GM23248 (cell line): ENCODE measurements around the gene RFX8. TPM values are rescaled to one million over a fixed set of nuclear protein-coding genes. Genes with fewer than 3 reads are reported as not detected.
A peak's percentile ranks its signal among the peaks of the same experiment; 100 is the strongest.
"Not testable (repeated sequence)": the region's sequence is repeated elsewhere in the genome, so short reads cannot be mapped to it uniquely, and the experiment has no call there.

ENCODE experiments used
- DNase-seq: peaks from one replicate; pipeline ENCODE4 v3.0.0-alpha.2; 2015
- H2AFZ ChIP-seq: fragments of 200-600 bp; sonication (generic); 2 replicates; pipeline ENCODE4 v1.6.1; 2016; ENCODE audit warnings: antibody characterized with exemption
- H3F3A ChIP-seq: fragments of 200-600 bp; sonication (generic); 2 replicates; pipeline ENCODE4 v1.6.1; 2016; ENCODE audit warnings: mild to moderate bottlenecking, antibody characterized with exemption, mixed run types; ENCODE audit not compliant: insufficient read depth
- H3K27ac ChIP-seq: fragments of 200-600 bp; sonication (generic); 2 replicates; pipeline ENCODE4 v1.5.1; 2016; ENCODE audit warnings: mild to moderate bottlenecking
- H3K27me3 ChIP-seq: fragments of 200-600 bp; sonication (generic); replicated peaks from 2 replicates; pipeline ENCODE4 v1.6.1; 2016; ENCODE audit warnings: mild to moderate bottlenecking; ENCODE audit not compliant: insufficient read depth
- H3K36me3 ChIP-seq: fragments of 200-600 bp; sonication (generic); 2 replicates; pipeline ENCODE4 v1.6.1; 2016; ENCODE audit warnings: low read depth, mild to moderate bottlenecking
- H3K4me1 ChIP-seq: fragments of 200-600 bp; sonication (generic); 2 replicates; pipeline ENCODE4 v1.6.1; 2016; ENCODE audit warnings: mild to moderate bottlenecking; ENCODE audit not compliant: insufficient read depth
- H3K4me2 ChIP-seq: fragments of 200-600 bp; sonication (generic); one replicate; pipeline ENCODE4 v1.6.1; 2016; ENCODE audit warnings: mild to moderate bottlenecking; ENCODE audit not compliant: unreplicated experiment
- H3K4me3 ChIP-seq: fragments of 200-600 bp; sonication (generic); 2 replicates; pipeline ENCODE4 v1.5.1; 2016; ENCODE audit warnings: mild to moderate bottlenecking
- H3K79me2 ChIP-seq: fragments of 200-600 bp; sonication (generic); 2 replicates; pipeline ENCODE4 v1.6.1; 2016; ENCODE audit warnings: mild to moderate bottlenecking; ENCODE audit not compliant: insufficient read depth
- H3K9ac ChIP-seq: fragments of 200-600 bp; sonication (generic); 2 replicates; pipeline ENCODE4 v1.6.1; 2016; ENCODE audit warnings: mild to moderate bottlenecking
- H3K9me2 ChIP-seq: fragments of 200-600 bp; sonication (generic); 2 replicates; pipeline ENCODE4 v1.6.1; 2016; ENCODE audit warnings: mixed run types, mild to moderate bottlenecking, moderate library complexity; ENCODE audit not compliant: insufficient read depth
- H3K9me3 ChIP-seq: fragments of 200-600 bp; sonication (generic); one replicate; pipeline ENCODE4 v1.6.1; 2017; ENCODE audit warnings: low read depth
- H4K20me1 ChIP-seq: fragments of 200-600 bp; sonication (generic); 2 replicates; pipeline ENCODE4 v1.6.0; 2016; ENCODE audit not compliant: insufficient read depth
- EZH2 ChIP-seq: fragments of 200-600 bp; sonication (generic); IDR thresholded peaks from 2 replicates; pipeline ENCODE4 v1.6.1; 2018; ENCODE audit warnings: antibody characterized with exemption, mild to moderate bottlenecking; ENCODE audit not compliant: insufficient read depth, poor library complexity, severe bottlenecking
- EZH2phosphoT487 ChIP-seq: fragments of 200-600 bp; sonication (generic); IDR thresholded peaks from 2 replicates; pipeline ENCODE4 v1.6.1; 2018; ENCODE audit warnings: antibody characterized with exemption, moderate library complexity, mild to moderate bottlenecking, low read depth; ENCODE audit not compliant: insufficient read depth
- WGBS, 2 experiments: methylation state at CpG; one replicate each; pipeline ENCODE4 v1.1.6; 2015 to 2017; ENCODE audit warnings: low lambda C conversion rate in 2 of 2, low coverage in 1 of 2; ENCODE audit errors: missing lambda C conversion rate in 2 of 2; 5-methylcytosine and 5-hydroxymethylcytosine counted together
- in situ Hi-C: fragments of 300-500 bp; cut with MboI; formaldehyde crosslinking; loops from 2 replicates; pipeline ENCODE4 v1.15.0; 2020
- polyA plus RNA-seq: library from polyadenylated mRNA; unstranded; fragments of >200 nt; fragmentation: Nextera tagmentation; extraction: Ambion mirVana; gene quantifications from 2 replicates; pipeline ENCODE4 v1.2.1, GENCODE V29; 2016
- total RNA-seq: library from RNA; depleted of rRNA; stranded (reverse); fragments of >200 nt; shearing (Covaris generic); gene quantifications from 2 replicates; pipeline ENCODE4 v1.2.3, GENCODE V29; 2014

The RFX8 gene
- total and polyA plus RNA-seq, 2 experiments from 2014 or later = 5.9 to 6.4 TPM

GRCh38 chr2:101463911-101464641, 10.8 kb downstream of the RFX8 start:
- Histone ChIP-seq H3K36me3 (peaks cover 34% of the 10 kb centered on the region), H2AFZ (0 out of 2 replicates have a peak overlapping the region, but pooled peaks have one; percentile 0), H3K9me3 (no peaks in the 10 kb centered on the region), H3K4me2 (peak overlapping the region; percentile 70), H3K79me2 (peaks cover 74% of the 10 kb centered on the region), H3K9ac (peak overlapping the region; percentile 55), H3F3A (peaks cover 74% of the 10 kb centered on the region), H3K9me2 (no peaks in the 10 kb centered on the region), H4K20me1 (no peaks in the 10 kb centered on the region), H3K4me1 (peaks cover 37% of the 10 kb centered on the region), H3K4me3 (peak overlapping the region; percentile 15; the same call in 1 of the 2 replicates), H3K27me3 (no peaks in the 10 kb centered on the region), H3K27ac (peak overlapping the region; percentile 80)
- in situ Hi-C loops = no loop called here
- 0 out of 2 replicates have a peak, but pooled peaks have one; percentile 65 for TF ChIP-seq EZH2phosphoT487
- TF ChIP-seq EZH2 = no peak
- WGBS, 2 experiments = 9 to 11% methylated on average over 11 of the region's 11 CpGs
- peak; percentile 93 for DNase-seq

DNA sequence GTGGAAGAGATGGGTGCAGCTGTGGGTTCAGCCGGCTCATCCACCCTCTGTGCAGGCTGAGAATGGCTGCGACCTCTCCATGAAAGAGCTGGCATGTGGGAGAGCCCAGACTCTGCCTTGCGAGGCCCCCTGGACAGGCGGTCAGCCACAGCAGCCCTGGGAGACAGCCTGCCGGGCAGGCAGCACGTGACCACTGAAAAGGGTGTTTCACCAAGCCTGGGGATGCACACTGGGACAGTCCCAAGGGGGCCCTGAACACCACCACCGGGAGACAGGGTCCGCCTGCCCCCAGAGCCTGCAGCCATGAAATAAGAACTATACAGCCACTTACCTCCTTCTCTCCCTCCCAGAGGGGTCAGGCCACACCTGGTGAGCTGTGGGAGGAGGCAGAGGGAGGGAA, 11.5 kb downstream of the RFX8 start:
- WGBS, 2 experiments = 94 to 99% methylated on average over 8 of the region's 8 CpGs
- peaks cover 75% of the 10 kb centered on the region for H3F3A ChIP-seq
- no peak for TF ChIP-seq EZH2phosphoT487
- no peak for TF ChIP-seq EZH2
- no peaks in the 10 kb centered on the region for H3K9me3 ChIP-seq
- H3K4me1 ChIP-seq = peaks cover 35% of the 10 kb centered on the region
- in situ Hi-C loops = no loop called here
- no peak overlapping the region for H3K4me3 ChIP-seq
- peak overlapping the region; percentile 80 for H3K27ac ChIP-seq
- peaks cover 75% of the 10 kb centered on the region for H3K79me2 ChIP-seq
- H3K9ac ChIP-seq = peak overlapping the region; percentile 33
- H3K27me3 ChIP-seq = no peaks in the 10 kb centered on the region
- no peaks in the 10 kb centered on the region for H4K20me1 ChIP-seq
- no peak for DNase-seq
- no peak overlapping the region for H2AFZ ChIP-seq
- no peaks in the 10 kb centered on the region for H3K9me2 ChIP-seq
- H3K36me3 ChIP-seq = peaks cover 36% of the 10 kb centered on the region
- H3K4me2 ChIP-seq = peak overlapping the region; percentile 70

- H3K79me2 ChIP-seq = peaks cover 54% of the 10 kb centered on the region
These were observed 13.5 kb downstream of the RFX8 start for GRCh38 chr2:101461381-101461780.

GRCh38 chr2:101454408-101454807, 20.5 kb downstream of the RFX8 start:
- H3K4me3 ChIP-seq, in situ Hi-C loops, H4K20me1 ChIP-seq, H3K79me2 ChIP-seq, DNase-seq, H3K27ac ChIP-seq, H3K9me3 ChIP-seq, H2AFZ ChIP-seq, H3K9me2 ChIP-seq, H3K9ac ChIP-seq, H3K4me2 ChIP-seq, H3K4me1 ChIP-seq, H3K27me3 ChIP-seq: not testable (repeated sequence)
- peaks cover 15% of the 10 kb centered on the region; the same call in 1 of the 2 replicates for H3K36me3 ChIP-seq
- peaks cover 45% of the 10 kb centered on the region for H3F3A ChIP-seq
- WGBS, 2 experiments = 58 to 62% methylated on average over 3 of the region's 3 CpGs

More at GRCh38 chr2:101461381-101461780, 13.5 kb downstream of the RFX8 start:
- Histone ChIP-seq H3K9me3 (no peaks in the 10 kb centered on the region), H2AFZ (no peak overlapping the region), H3K27me3 (no peaks in the 10 kb centered on the region), H3K36me3 (peaks cover 36% of the 10 kb centered on the region), H4K20me1 (no peaks in the 10 kb centered on the region), H3K9me2 (no peaks in the 10 kb centered on the region), H3K9ac (no peak overlapping the region), H3F3A (peaks cover 68% of the 10 kb centered on the region), H3K4me2 (no peak overlapping the region), H3K4me3 (no peak overlapping the region), H3K27ac (no peak overlapping the region), H3K4me1 (peaks cover 29% of the 10 kb centered on the region)
- 98% methylated on average over 2 of the region's 2 CpGs for WGBS, 2 experiments
- TF ChIP-seq EZH2 = no peak
- no peak for TF ChIP-seq EZH2phosphoT487
- in situ Hi-C loops = no loop called here
- DNase-seq = no peak
